ENCODE data around the gene C2orf72.

GRCh38 chr2:231002641-231003040 lies 34.7 kb upstream of the C2orf72 start:
- TF ChIP-seq, protein P1, sequence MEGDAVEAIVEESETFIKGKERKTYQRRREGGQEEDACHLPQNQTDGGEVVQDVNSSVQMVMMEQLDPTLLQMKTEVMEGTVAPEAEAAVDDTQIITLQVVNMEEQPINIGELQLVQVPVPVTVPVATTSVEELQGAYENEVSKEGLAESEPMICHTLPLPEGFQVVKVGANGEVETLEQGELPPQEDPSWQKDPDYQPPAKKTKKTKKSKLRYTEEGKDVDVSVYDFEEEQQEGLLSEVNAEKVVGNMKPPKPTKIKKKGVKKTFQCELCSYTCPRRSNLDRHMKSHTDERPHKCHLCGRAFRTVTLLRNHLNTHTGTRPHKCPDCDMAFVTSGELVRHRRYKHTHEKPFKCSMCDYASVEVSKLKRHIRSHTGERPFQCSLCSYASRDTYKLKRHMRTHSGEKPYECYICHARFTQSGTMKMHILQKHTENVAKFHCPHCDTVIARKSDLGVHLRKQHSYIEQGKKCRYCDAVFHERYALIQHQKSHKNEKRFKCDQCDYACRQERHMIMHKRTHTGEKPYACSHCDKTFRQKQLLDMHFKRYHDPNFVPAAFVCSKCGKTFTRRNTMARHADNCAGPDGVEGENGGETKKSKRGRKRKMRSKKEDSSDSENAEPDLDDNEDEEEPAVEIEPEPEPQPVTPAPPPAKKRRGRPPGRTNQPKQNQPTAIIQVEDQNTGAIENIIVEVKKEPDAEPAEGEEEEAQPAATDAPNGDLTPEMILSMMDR (conservative IDR thresholded peaks at IDR 0.05 in 1 of 2, IDR thresholded peaks at IDR 0.05 in 1 of 2; ENCODE audit: low read depth in 1 of 2, low read length in 2 of 2): no peak
- TF ChIP-seq EZH2 (IDR thresholded peaks at IDR 0.05; ENCODE audit: low read length, missing control alignments): no peak

Data from fibroblast of lung (primary cell).